CD4-positive, alpha-beta T cell (primary cell): ENCODE results near the gene ATP13A3. TPM values are rescaled to one million over a fixed set of nuclear protein-coding genes. Genes with fewer than 3 reads are reported as not detected.

Experiments used
- ATAC-seq: fragments of 200-7000 bp; cut with Tn5 transposase; one replicate; pipeline ENCODE4 v1.10.0; 2022; ENCODE audit warnings: mild to moderate bottlenecking; ENCODE audit not compliant: poor library complexity
- CTCF ChIA-PET: fragments of 350-600 bp; sonication (Branson Sonifier 250); formaldehyde crosslinking; loops from one replicate; lab custom pipeline; 2021; ENCODE audit warnings: antibody characterized with exemption, inconsistent platforms; lab: Charles Lee
- POLR2A ChIA-PET: fragments of 350-600 bp; sonication (Branson Sonifier 250); formaldehyde crosslinking; loops from one replicate; lab custom pipeline; 2021; ENCODE audit warnings: antibody characterized with exemption, inconsistent platforms; lab: Charles Lee
- DNase-seq, 14 experiments: peaks; one replicate each; pipeline ENCODE4 v3.0.0-alpha.2; 2013 to 2020; ENCODE audit warnings: mixed read lengths in 2 of 14
- H3K27ac ChIP-seq, 2 donors: one replicate each; pipeline versions ENCODE4 v1.5.1 to v1.7.0; 2013; ENCODE audit warnings: low read length in 2 of 2, low read depth in 1 of 2, mild to moderate bottlenecking in 1 of 2
- H3K27me3 ChIP-seq, 2 experiments: 1 replicate in 1 of 2; 2 replicates in 1 of 2; pipeline versions ENCODE4 v1.6.1 to v1.7.0; 2013; ENCODE audit warnings: low read length in 2 of 2, control low read depth in 1 of 2, mild to moderate bottlenecking in 1 of 2, moderate library complexity in 1 of 2; ENCODE audit not compliant: insufficient read depth in 2 of 2, control insufficient read depth in 1 of 2
- H3K36me3 ChIP-seq: one replicate; pipeline ENCODE4 v1.6.1; 2013; ENCODE audit warnings: low read length, control low read depth; ENCODE audit not compliant: insufficient read depth
- H3K4me1 ChIP-seq: one replicate; pipeline ENCODE4 v1.6.1; 2013; ENCODE audit warnings: low read length, control low read depth; ENCODE audit not compliant: insufficient read depth
- H3K4me3 ChIP-seq: one replicate; pipeline ENCODE4 v1.5.1; 2013; ENCODE audit warnings: mild to moderate bottlenecking, low read length, moderate library complexity
- H3K9me3 ChIP-seq, 2 experiments: 1 replicate in 1 of 2; 2 replicates in 1 of 2; pipeline versions ENCODE4 v1.6.1 to v1.7.0; 2013; ENCODE audit warnings: low read length in 2 of 2, mild to moderate bottlenecking in 2 of 2, control low read depth in 1 of 2, moderate library complexity in 1 of 2; ENCODE audit not compliant: control insufficient read depth in 1 of 2, insufficient read depth in 1 of 2
- H3K27ac Mint-ChIP-seq: one replicate; pipeline ENCODE4 v1.8.0; 2020; ENCODE audit warnings: mixed read lengths
- H3K27me3 Mint-ChIP-seq: one replicate; pipeline ENCODE4 v1.8.0; 2021; ENCODE audit warnings: mixed read lengths
- H3K36me3 Mint-ChIP-seq: one replicate; pipeline ENCODE4 v1.8.0; 2021; ENCODE audit warnings: low read depth, mixed read lengths
- H3K4me1 Mint-ChIP-seq: one replicate; pipeline ENCODE4 v1.8.0; 2021; ENCODE audit warnings: low read depth, mixed read lengths
- H3K4me3 Mint-ChIP-seq: one replicate; pipeline ENCODE4 v1.8.0; 2020; ENCODE audit warnings: mild to moderate bottlenecking, mixed read lengths
- H3K9me3 Mint-ChIP-seq: one replicate; pipeline ENCODE4 v1.8.0; 2020; ENCODE audit warnings: mixed read lengths
- intact Hi-C, 2 experiments: fragments of 100-400 bp; cut with DNase I in 1 of 2; cut with micrococcal nuclease in 1 of 2; formaldehyde crosslinking; loops; one replicate each; pipeline versions ENCODE4 v1.15.1 to v1.9.0; 2023 to 2025; cut with DNase I, micrococcal nuclease
- total RNA-seq, 174 experiments: library from RNA in 2 of 174; stranded (reverse) in 2 of 174; gene quantifications; one replicate each; pipeline ENCODE4 v1.2.3 and lab custom pipeline; 2021 to 2026
- TF ChIP-seq, protein P1 (sequence below): fragments of 200-600 bp; IDR thresholded peaks from one replicate; pipeline ENCODE4 v1.8.0; 2022; ENCODE audit warnings: antibody characterized with exemption, mild to moderate bottlenecking

The ATP13A3 gene
- total RNA-seq, 2 experiments from 2014 or later = 46.5 to 52.7 TPM

DNA sequence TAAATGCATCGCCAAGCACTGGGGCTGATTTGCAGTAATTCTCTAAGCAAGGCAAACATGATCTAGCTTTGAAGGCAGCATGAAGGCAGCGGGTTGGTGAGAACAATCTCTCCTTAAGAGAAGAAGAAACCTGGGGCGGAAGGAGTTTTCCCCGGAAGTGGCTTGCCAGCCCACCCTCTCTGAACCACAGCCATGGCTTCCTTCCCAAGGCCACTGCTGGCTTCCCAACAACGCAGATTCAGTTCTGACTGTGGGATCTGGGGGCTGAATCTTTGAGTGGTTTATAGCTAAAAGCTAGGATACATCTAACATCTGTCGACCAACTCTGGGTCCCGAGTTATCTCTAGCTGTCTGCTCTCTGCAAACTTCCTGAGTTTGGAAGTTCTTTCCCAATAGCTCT, 131.4 kb downstream of the ATP13A3 start:
- Mint-ChIP-seq H3K9me3 (no peaks in the 10 kb centered on the region), H3K36me3 (no peaks in the 10 kb centered on the region), H3K27me3 (no peaks in the 10 kb centered on the region), H3K4me3 (no peak overlapping the region), H3K4me1 (no peaks in the 10 kb centered on the region), H3K27ac (no peak overlapping the region)
- Histone ChIP-seq H3K4me3 (no peak overlapping the region), H3K27ac (no peak overlapping the region), H3K9me3 (no peaks in the 10 kb centered on the region), H3K36me3 (no peaks in the 10 kb centered on the region), H3K27me3 (no peaks in the 10 kb centered on the region), H3K4me1 (no peaks in the 10 kb centered on the region)
- ChIA-PET POLR2A (interaction anchor here (0.8 kb wide), 1 partner anchor 42 kb away, joined by 3 read pairs; no protein-coding TSS in a partner anchor), CTCF (interaction anchor here (2.1 kb wide), 1 partner anchor 11 kb away, joined by 6 read pairs; no protein-coding TSS in a partner anchor)
- no peak for ATAC-seq
- TF ChIP-seq, protein P1, sequence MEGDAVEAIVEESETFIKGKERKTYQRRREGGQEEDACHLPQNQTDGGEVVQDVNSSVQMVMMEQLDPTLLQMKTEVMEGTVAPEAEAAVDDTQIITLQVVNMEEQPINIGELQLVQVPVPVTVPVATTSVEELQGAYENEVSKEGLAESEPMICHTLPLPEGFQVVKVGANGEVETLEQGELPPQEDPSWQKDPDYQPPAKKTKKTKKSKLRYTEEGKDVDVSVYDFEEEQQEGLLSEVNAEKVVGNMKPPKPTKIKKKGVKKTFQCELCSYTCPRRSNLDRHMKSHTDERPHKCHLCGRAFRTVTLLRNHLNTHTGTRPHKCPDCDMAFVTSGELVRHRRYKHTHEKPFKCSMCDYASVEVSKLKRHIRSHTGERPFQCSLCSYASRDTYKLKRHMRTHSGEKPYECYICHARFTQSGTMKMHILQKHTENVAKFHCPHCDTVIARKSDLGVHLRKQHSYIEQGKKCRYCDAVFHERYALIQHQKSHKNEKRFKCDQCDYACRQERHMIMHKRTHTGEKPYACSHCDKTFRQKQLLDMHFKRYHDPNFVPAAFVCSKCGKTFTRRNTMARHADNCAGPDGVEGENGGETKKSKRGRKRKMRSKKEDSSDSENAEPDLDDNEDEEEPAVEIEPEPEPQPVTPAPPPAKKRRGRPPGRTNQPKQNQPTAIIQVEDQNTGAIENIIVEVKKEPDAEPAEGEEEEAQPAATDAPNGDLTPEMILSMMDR = no peak
- DNase-seq = no peak
- intact Hi-C loops = no loop called here

DNA sequence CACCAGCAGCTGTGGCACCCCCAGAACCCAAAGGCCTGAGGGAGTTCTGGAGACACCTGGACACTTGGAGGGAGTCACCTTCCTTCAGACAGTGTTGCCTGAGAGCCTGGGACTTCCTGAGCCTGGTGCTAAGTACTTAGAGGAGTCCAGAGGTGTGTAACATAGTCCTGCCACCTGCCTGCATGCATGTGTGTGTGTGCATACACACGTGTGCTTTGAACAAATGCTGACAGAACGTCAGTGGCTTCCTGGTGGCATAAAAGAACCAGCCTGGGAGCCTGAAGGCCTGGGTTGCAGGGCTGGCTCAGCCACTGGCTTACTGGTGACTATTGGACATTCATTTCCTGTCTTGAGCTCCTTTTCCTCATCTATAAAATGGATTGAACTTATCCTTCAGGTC, 132.5 kb downstream of the ATP13A3 start:
- Histone ChIP-seq H3K36me3 (no peaks in the 10 kb centered on the region), H3K27ac (no peak overlapping the region), H3K4me1 (no peaks in the 10 kb centered on the region), H3K9me3 (no peaks in the 10 kb centered on the region), H3K4me3 (no peak overlapping the region), H3K27me3 (no peaks in the 10 kb centered on the region)
- intact Hi-C loops = no loop called here
- no peak overlapping the region for H3K27ac Mint-ChIP-seq
- no peaks in the 10 kb centered on the region for H3K27me3 Mint-ChIP-seq
- DNase-seq (no peak), ATAC-seq (no peak)
- POLR2A ChIA-PET = no interaction called here
- TF ChIP-seq, protein P1 = no peak
- H3K9me3 Mint-ChIP-seq = no peaks in the 10 kb centered on the region
- no peaks in the 10 kb centered on the region for H3K4me1 Mint-ChIP-seq
- H3K36me3 Mint-ChIP-seq = no peaks in the 10 kb centered on the region
- no peak overlapping the region for H3K4me3 Mint-ChIP-seq
- CTCF ChIA-PET = interaction anchor here (2.1 kb wide), 1 partner anchor 10 kb away, joined by 6 read pairs; no protein-coding TSS in a partner anchor

Other genes starting within 250 kb of the ATP13A3 start
- gene CPN2, start 135.7 kb downstream of the ATP13A3 start, total RNA-seq = not detected
- not detected for gene LRRC15, start 117.3 kb downstream of the ATP13A3 start, total RNA-seq
- gene GP5, start 87.7 kb downstream of the ATP13A3 start, total RNA-seq = 1 to 10 TPM; 3.3 TPM
- gene TMEM44, start 146.4 kb upstream of the ATP13A3 start, total RNA-seq = 1 to 10 TPM in 1 of 2 experiments, under 1 TPM in 1; 0.98 to 1.1 TPM
- gene LSG1, start 185.2 kb upstream of the ATP13A3 start, total RNA-seq = 10 to 100 TPM; 37.9 to 44.6 TPM
- 1 to 10 TPM; 2.4 to 2.6 TPM for gene FAM43A, start 198.9 kb upstream of the ATP13A3 start, total RNA-seq